NK-92 (cell line): ENCODE data around the gene GUCY1B1.

Experiments used
- DNase-seq: peaks from one replicate; lab custom pipeline; 2025; ENCODE audit not compliant: unreplicated experiment; lab: John Stamatoyannopoulos, UW

Gene GUCY1B1

DNA sequence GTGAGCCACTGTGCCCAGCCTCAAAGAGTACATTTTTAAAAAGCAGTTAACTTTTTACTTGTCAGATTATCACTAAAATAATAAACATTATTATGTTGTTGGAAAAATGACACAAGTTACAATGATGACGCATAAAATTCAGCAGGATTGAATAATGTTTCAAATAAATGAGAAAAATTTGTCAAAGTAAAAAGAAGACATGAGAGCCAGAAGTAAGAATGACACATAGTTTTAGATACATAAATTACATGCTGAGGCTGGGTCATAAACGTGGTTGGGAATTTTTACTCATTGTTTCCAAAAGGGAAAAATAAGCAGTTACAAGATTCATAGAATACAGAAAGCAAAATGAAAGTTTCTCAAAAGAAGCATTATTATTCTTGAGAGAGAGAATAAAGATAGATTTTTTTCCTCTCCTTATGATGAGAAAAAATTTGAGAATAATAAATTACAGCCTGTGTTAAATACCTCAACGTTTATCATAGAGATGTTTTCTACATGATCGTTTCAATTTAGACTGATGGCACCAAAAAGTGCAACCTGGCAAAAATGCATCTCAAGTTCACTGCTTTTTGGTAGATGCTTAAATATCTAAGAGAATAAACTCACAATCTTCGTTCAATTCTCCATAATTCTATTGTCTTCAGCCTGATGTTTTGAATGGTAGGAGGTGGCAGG is 40.4 kb downstream of the GUCY1B1 start:
- no peak for DNase-seq

GRCh38 chr4:155799794-155800123 is 40.9 kb downstream of the GUCY1B1 start:
- no peak for DNase-seq

DNA sequence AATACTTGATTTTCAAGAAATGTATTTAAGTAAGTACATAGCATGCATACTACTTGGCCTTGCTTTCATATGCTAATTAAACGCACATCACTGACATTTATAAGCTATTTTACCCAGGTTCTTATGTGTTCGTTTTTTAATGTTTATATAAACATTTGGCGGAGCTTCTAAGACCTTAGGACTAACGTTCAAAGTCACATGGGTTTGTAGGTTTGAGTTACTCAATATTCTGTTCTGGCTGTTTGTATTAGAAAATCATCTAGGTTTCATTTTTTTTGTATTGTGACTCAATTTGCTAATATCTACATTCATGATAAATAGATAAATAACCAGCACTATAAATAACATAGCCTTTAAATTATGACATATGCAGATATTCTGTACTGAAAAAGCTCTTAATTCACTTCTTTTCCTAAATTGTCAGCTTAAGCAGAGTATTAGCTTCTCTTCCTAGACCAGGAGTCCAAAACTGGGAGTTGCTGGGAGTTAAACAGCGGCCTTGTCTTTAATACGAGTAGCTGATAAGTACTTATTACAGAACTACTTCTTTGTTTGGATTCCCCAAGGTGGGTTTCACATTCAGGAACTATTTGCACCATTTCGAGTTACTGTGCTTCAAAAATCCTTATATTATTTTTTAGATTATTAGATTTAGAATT is 42.0 kb downstream of the GUCY1B1 start:
- DNase-seq = no peak

- no peak for DNase-seq
Observed at GRCh38 chr4:155802190-155802959, 43.6 kb downstream of the GUCY1B1 start.

- DNase-seq = no peak
Observed at GRCh38 chr4:155805016-155805415, 46.2 kb downstream of the GUCY1B1 start.

GRCh38 chr4:155807021-155807420 is 48.2 kb downstream of the GUCY1B1 start:
- no peak for DNase-seq

DNA sequence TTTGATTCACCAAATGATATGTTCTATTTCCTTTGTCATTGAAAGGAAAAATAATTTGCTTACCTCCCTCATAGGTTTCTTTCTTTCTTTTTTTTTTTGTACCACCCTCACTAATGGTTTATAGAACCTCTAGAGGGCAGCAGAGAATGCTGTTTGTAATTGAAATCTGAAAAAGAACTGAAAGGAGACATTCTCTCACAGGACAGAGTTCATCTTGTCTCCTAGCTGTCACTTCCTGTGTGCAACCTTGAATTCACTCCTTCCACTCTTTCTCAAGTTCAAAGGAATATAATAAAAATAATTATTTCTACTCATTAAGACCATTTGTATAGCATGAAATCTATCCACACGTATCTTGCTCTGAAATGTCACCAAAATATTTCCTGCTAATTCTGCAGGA is 51.0 kb downstream of the GUCY1B1 start:
- no peak for DNase-seq

GRCh38 chr4:155811083-155811482 is 52.3 kb downstream of the GUCY1B1 start:
- no peak for DNase-seq

DNA sequence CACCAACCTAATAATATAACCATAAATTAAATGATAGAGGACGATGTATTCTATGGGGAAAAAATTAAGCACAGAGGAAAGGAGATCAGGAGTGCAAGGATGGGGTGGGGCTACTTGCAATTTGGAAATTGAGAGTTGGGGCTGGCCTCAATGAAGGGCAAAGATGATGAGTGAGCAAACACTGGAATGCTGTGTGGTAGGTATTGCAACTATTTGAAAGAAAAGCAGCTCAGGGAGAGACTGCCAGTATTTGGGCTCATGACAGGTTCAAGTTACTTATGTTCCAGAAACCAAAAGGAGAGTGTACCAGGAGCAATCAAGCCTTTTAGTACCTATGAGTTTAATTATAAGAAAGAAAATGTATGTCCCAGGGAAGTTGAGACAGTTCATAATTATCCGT is 59.8 kb downstream of the GUCY1B1 start:
- DNase-seq = no peak

- no peak for DNase-seq
Observed at GRCh38 chr4:155819066-155819465, 60.2 kb downstream of the GUCY1B1 start.

- no peak for DNase-seq
Observed at GRCh38 chr4:155820887-155821518, 62.2 kb downstream of the GUCY1B1 start.

DNA sequence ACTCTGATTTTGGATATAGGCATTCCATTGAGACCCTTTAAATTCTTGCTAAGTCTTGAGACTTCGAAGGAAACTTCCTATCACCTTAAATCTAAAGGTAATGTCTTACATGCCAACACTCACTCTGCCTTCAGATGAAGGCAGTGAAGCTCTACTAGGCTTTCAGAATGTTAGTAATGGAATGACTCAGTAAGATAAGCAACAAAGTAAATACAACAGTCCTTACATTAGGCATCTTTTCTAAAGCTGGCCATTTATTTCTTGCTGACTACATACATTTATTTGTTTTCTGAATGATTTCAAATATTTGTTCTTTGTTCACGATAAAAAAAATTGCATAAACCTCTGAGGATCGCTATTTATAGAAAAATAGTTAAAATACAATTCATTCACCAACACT is 63.8 kb downstream of the GUCY1B1 start:
- DNase-seq = no peak

- no peak for DNase-seq
Observed at GRCh38 chr4:155828628-155829027, 69.8 kb downstream of the GUCY1B1 start.

DNA sequence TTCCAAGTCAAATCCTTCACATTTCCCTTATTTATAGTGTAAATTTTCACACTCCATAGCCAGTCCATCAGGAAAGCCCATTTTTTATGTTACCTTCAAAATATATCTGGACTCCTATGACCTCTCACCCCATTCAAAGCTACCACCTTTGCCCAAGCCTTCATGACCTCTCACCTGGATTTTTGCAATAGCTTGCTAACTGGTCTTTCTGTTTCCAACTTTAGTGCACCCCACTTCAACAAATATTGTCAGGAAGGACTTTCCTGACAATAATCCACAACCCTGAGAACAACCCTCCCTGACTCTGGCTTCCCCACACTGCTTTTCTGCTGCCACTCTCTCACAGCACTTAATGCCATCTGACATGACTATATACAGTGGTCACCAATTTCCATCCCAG is 73.8 kb downstream of the GUCY1B1 start:
- DNase-seq = no peak

DNA sequence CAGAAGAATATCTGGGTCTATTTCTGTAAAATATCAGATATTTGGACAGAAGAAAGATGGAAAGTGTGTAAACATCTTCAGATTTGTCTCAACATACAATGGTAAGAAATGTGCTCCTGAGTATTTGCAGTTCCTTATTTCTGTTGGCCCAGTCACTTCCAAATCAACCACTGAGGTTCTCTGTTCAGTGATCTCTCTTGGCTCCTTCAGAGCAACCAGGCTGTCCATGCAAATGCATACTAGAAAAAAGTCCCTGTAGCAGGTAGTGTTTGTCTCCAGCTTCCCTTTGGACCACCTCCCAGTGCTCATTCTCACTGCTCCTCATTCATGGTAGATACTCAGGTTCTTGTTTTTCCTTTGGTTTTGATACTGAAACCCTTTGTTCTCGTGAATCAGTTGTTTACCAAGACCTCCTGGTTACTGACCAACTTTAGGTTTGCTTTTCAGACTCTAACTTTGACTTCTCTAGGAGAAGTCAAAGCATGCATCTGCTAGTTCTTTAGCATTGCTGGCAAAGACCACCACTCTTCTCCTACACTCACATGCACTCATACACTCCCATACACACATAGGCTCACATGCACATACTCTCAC is 78.5 kb downstream of the GUCY1B1 start:
- no peak for DNase-seq

DNA sequence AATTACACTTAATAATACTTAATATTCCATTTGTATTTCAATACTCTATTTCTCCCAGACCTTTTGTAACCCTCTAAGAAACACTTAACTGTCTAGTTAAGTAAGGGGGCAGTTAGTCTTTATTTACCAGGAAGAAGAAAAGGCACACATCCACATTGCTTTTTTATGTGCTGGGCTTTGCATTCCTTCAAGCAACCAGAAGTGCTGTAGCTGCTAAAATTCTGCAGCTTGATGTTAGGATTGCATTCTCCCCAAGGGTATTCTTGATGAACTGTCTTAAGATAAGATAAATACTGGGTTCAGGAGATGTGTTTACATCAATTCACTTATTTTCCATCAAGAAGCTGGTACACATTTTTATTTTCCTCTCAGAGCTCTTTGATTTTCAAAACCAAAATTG is 83.3 kb downstream of the GUCY1B1 start:
- no peak for DNase-seq

DNA sequence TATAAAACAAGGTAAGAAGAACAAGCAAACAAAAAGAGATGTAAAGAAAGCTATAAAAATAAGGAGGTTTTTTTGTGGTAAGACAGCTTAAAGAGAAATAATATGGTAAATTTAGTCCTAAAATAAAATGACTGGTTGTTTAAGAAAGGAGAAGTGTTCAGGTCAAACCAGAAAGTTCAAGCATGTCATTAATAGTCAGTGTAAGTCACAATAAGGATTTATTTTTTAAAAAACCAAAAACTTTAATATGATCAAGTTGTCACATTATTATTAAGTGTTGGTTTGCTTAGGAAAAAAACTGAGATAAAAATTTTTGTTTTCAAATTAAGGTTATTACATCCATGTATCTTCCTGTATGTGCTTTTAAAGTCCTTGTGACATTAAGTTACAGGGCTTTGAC is 88.1 kb downstream of the GUCY1B1 start:
- no peak for DNase-seq

DNA sequence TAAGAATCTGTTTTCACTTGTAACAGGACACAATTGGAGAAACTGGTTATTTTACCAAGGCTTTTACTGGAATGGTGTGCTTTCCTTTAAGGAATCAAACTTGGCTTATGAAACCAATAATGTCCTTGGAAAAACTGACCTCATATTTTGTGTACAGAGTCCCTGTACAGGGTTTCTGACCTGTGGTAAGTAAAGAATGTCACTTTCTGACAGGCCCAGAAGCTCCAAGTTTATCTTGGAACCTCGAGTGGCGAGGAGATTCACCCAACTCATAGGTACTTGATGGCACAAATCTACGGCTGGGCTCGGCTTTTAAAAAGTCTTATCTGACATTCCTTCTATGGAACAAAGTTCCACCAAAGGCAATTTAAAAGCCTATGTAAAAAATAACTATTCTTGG is 90.2 kb downstream of the GUCY1B1 start:
- no peak for DNase-seq

GRCh38 chr4:155853189-155853588 is 94.4 kb downstream of the GUCY1B1 start:
- no peak for DNase-seq

DNA sequence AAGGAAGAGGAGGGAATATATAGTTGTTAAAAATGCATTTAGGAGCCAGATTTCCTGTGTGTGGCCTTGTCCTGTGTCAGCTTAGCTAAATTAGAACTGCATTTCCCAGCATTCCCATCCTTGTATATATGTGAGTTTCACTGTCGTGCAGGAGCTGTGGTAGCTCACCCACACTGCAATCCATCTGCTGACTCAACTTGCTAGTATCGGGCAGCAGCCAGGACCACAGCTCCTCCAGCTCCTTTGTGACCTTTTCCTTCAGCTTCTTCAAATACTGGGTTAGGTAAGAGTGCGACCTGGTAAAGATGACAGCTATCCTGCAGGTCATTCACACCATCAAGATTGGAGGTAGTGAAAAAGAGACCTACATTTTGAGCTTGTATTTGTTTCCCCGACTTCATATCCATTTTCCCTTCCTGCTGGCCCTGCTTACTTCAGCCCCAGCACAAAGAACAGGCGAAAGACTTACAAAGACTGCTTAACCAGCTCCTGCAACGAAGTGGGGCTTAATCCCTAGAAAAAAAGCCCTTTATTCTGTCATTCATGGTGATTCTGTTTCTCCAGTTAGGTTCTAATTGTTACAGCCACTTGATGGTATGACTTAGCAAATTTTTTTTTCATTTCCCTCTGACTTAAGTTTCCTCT is 95.9 kb downstream of the GUCY1B1 start:
- no peak for DNase-seq

GRCh38 chr4:155855897-155856296 is 97.1 kb downstream of the GUCY1B1 start:
- DNase-seq = no peak
